CMK (cell line): Measurements from ENCODE around the gene GUCA2B.

Experiments
- DNase-seq: peaks from one replicate; pipeline ENCODE4 v3.0.0-alpha.2; 2010; ENCODE audit warnings: low read depth

GUCA2B gene

GRCh38 chr1:42165511-42166210 lies 12.5 kb downstream of the GUCA2B start:
- DNase-seq = no peak

- no peak for DNase-seq
These were observed 14.6 kb downstream of the GUCA2B start for GRCh38 chr1:42167611-42168390.

- DNase-seq = no peak
These were observed 15.1 kb downstream of the GUCA2B start for GRCh38 chr1:42168391-42168670.

GRCh38 chr1:42168763-42169162 lies 15.6 kb downstream of the GUCA2B start:
- no peak for DNase-seq

GRCh38 chr1:42170779-42171621 lies 17.8 kb downstream of the GUCA2B start:
- DNase-seq = no peak

GRCh38 chr1:42171679-42172266 lies 18.6 kb downstream of the GUCA2B start:
- DNase-seq = no peak

GRCh38 chr1:42172381-42173133 lies 19.3 kb downstream of the GUCA2B start:
- DNase-seq = no peak

GRCh38 chr1:42173155-42173933 lies 20.1 kb downstream of the GUCA2B start:
- DNase-seq = no peak

GRCh38 chr1:42173961-42174735 lies 20.9 kb downstream of the GUCA2B start:
- no peak for DNase-seq

- DNase-seq = no peak
These were observed 22.3 kb downstream of the GUCA2B start for GRCh38 chr1:42175314-42176054.

GRCh38 chr1:42176902-42177519 lies 23.8 kb downstream of the GUCA2B start:
- DNase-seq = no peak

- DNase-seq = no peak
These were observed 24.4 kb downstream of the GUCA2B start for GRCh38 chr1:42177541-42177981.

- DNase-seq = no peak
These were observed 25.0 kb downstream of the GUCA2B start for GRCh38 chr1:42178249-42178648.

- DNase-seq = no peak
These were observed 26.1 kb downstream of the GUCA2B start for GRCh38 chr1:42179275-42179674.

GRCh38 chr1:42179900-42180329 lies 26.7 kb downstream of the GUCA2B start:
- DNase-seq = no peak

- no peak for DNase-seq
These were observed 28.5 kb downstream of the GUCA2B start for GRCh38 chr1:42181687-42182086.

GRCh38 chr1:42183210-42183956 lies 30.2 kb downstream of the GUCA2B start:
- DNase-seq = no peak

- no peak for DNase-seq
These were observed 30.7 kb downstream of the GUCA2B start for GRCh38 chr1:42183957-42184268.
